Sigmoid colon (tissue), 7 donors: ENCODE data around the gene TEX51. TPM values are rescaled to one million over a fixed set of nuclear protein-coding genes. Genes with fewer than 3 reads are reported as not detected.

Experiments
- DNase-seq: peaks from one replicate; pipeline ENCODE4 v3.0.0-alpha.2; 2019
- H3K27ac ChIP-seq, 4 donors: fragments of 200-600 bp; sonication (generic); one replicate each; pipeline ENCODE4 v1.5.1; 2016 to 2019; ENCODE audit warnings: mild to moderate bottlenecking in 1 of 4
- H3K27me3 ChIP-seq, 3 donors: fragments of 200-600 bp; sonication (generic); one replicate each; pipeline ENCODE4 v1.5.1; 2019; ENCODE audit warnings: mild to moderate bottlenecking in 1 of 3
- H3K36me3 ChIP-seq, 4 donors: fragments of 200-600 bp; sonication (generic); one replicate each; pipeline ENCODE4 v1.5.1; 2016 to 2019
- H3K4me1 ChIP-seq, 4 donors: fragments of 200-600 bp; sonication (generic); one replicate each; pipeline ENCODE4 v1.5.1; 2017 to 2019
- H3K4me3 ChIP-seq, 4 donors: fragments of 200-600 bp; sonication (generic); one replicate each; pipeline ENCODE4 v1.5.1; 2017 to 2019; ENCODE audit warnings: mild to moderate bottlenecking in 2 of 4, moderate library complexity in 1 of 4
- H3K9me3 ChIP-seq, 4 donors: fragments of 200-600 bp in 3 of 4; sonication (generic) in 3 of 4; one replicate each; pipeline versions ENCODE4 v1.5.1 to v1.6.1; 2013 to 2019
- EP300 ChIP-seq, 4 donors: sonication (generic); formaldehyde crosslinking; IDR thresholded peaks; one replicate each; pipeline ENCODE4 v1.6.1; 2017; ENCODE audit warnings: antibody characterized with exemption in 4 of 4
- POLR2A ChIP-seq, 2 donors: fragments of 450-650 bp; IDR thresholded peaks; one replicate each; pipeline ENCODE4 v1.6.1; 2016; ENCODE audit warnings: antibody characterized with exemption in 2 of 2, mild to moderate bottlenecking in 2 of 2, moderate library complexity in 2 of 2
- POLR2AphosphoS5 ChIP-seq, 4 donors: sonication (generic); formaldehyde crosslinking; IDR thresholded peaks; one replicate each; pipeline ENCODE4 v1.6.1; 2017; ENCODE audit warnings: antibody characterized with exemption in 4 of 4
- WGBS, 2 donors: extraction: QIAGEN DNeasy Blood & Tissue Kit; methylation state at CpG; one replicate each; pipeline ENCODE4 v1.1.7; 2013; 5-methylcytosine and 5-hydroxymethylcytosine counted together
- intact Hi-C: fragments of 100-400 bp; cut with DNase I; formaldehyde crosslinking; loops from one replicate; pipeline ENCODE4 v1.15.1; 2023
- polyA plus RNA-seq, 3 donors: library from polyadenylated mRNA; stranded (reverse); fragments of 200-250 nt; gene quantifications; one replicate each; pipeline ENCODE4 v1.2.3, GENCODE V29; 2013
- total RNA-seq, 4 donors: library from RNA; depleted of rRNA; stranded (reverse); fragments of >200 nt; gene quantifications; one replicate each; pipeline ENCODE4 v1.1.0, GENCODE V29; 2016
- TF ChIP-seq, protein P1 (sequence below), 4 experiments: fragments of 450-650 bp in 3 of 4; fragments of 200-600 bp in 1 of 4; IDR thresholded peaks; one replicate each; pipeline ENCODE4 v1.5.1; 2016 to 2019; ENCODE audit warnings: antibody characterized with exemption in 4 of 4, mild to moderate bottlenecking in 3 of 4, moderate library complexity in 2 of 4
- donor health status: healthy with polysubstance abuse.
- donor health status: Bipolar disorder and iron deficiency.
- donor health status: healthy.

The TEX51 gene
- total and polyA plus RNA-seq, 7 donors = 1.2 TPM; not detected in 6

- TF ChIP-seq EP300 (IDR thresholded peaks at IDR 0.05) = no peak
- no peak for TF ChIP-seq POLR2A (IDR thresholded peaks at IDR 0.05)
- TF ChIP-seq, protein P1, sequence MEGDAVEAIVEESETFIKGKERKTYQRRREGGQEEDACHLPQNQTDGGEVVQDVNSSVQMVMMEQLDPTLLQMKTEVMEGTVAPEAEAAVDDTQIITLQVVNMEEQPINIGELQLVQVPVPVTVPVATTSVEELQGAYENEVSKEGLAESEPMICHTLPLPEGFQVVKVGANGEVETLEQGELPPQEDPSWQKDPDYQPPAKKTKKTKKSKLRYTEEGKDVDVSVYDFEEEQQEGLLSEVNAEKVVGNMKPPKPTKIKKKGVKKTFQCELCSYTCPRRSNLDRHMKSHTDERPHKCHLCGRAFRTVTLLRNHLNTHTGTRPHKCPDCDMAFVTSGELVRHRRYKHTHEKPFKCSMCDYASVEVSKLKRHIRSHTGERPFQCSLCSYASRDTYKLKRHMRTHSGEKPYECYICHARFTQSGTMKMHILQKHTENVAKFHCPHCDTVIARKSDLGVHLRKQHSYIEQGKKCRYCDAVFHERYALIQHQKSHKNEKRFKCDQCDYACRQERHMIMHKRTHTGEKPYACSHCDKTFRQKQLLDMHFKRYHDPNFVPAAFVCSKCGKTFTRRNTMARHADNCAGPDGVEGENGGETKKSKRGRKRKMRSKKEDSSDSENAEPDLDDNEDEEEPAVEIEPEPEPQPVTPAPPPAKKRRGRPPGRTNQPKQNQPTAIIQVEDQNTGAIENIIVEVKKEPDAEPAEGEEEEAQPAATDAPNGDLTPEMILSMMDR (IDR thresholded peaks at IDR 0.05) = no peak
- no peak for TF ChIP-seq POLR2AphosphoS5 (IDR thresholded peaks at IDR 0.05)
- Histone ChIP-seq H3K27ac (no peak overlapping the region), H3K36me3 (no peaks in the 10 kb centered on the region), H3K9me3 (no peaks in the 10 kb centered on the region), H3K27me3 (no peaks in the 10 kb centered on the region), H3K4me1 (peaks cover 0 to 10% (median 6%) of the 10 kb centered on the region in 4 donors), H3K4me3 (no peak overlapping the region)
- intact Hi-C loops = no loop called here
- WGBS, 2 donors = 86 to 91% methylated on average over 12 of the region's 12 CpGs
- DNase-seq = no peak
Observed at GRCh38 chr2:126890551-126891450, 7.9 kb upstream of the TEX51 start.

- Histone ChIP-seq H3K27me3 (no peaks in the 10 kb centered on the region), H3K4me1 (no peaks in the 10 kb centered on the region), H3K27ac (no peak overlapping the region), H3K4me3 (no peak overlapping the region), H3K36me3 (no peaks in the 10 kb centered on the region), H3K9me3 (no peaks in the 10 kb centered on the region)
- DNase-seq = no peak
- intact Hi-C loops = no loop called here
- no peak for TF ChIP-seq EP300 (IDR thresholded peaks at IDR 0.05)
- TF ChIP-seq, protein P1 (IDR thresholded peaks at IDR 0.05) = no peak
- no peak for TF ChIP-seq POLR2A (IDR thresholded peaks at IDR 0.05)
- no peak for TF ChIP-seq POLR2AphosphoS5 (IDR thresholded peaks at IDR 0.05)
- WGBS, 2 donors = 77 to 82% methylated on average over 10 of the region's 10 CpGs
Observed at GRCh38 chr2:126891681-126892500, 6.8 kb upstream of the TEX51 start.

DNA sequence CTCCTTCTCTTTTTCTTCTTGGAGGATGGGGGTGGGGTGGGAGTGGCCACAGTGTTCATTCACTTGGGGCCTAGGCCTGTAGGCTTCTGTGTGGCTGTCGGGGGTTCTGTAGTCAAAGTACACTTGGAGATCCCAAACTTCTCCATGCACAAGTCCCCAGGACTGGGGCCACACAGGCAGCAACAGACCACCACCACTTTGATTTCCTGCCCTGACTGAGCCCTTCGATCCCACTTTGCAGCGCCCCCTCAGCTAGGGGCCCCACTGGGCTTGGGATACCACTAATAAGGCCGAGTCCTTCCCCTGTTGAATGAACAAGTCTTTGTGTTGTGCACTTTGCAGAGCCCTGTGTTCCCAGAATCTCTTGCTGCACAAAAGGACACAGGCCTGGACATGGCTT, 5.5 kb upstream of the TEX51 start:
- 88 to 93% methylated on average over 4 of the region's 4 CpGs for WGBS, 2 donors
- Histone ChIP-seq H3K27me3 (no peaks in the 10 kb centered on the region), H3K36me3 (no peaks in the 10 kb centered on the region), H3K27ac (no peak overlapping the region), H3K4me1 (no peaks in the 10 kb centered on the region), H3K9me3 (no peaks in the 10 kb centered on the region), H3K4me3 (no peak overlapping the region)
- intact Hi-C loops = no loop called here
- no peak for DNase-seq
- TF ChIP-seq POLR2A (IDR thresholded peaks at IDR 0.05) = no peak
- no peak for TF ChIP-seq POLR2AphosphoS5 (IDR thresholded peaks at IDR 0.05)
- TF ChIP-seq EP300 (IDR thresholded peaks at IDR 0.05) = no peak
- TF ChIP-seq, protein P1 (IDR thresholded peaks at IDR 0.05) = no peak

GRCh38 chr2:126893606-126894005, 5.1 kb upstream of the TEX51 start:
- H3K36me3 ChIP-seq = no peaks in the 10 kb centered on the region
- no peak overlapping the region for H3K27ac ChIP-seq
- H3K4me1 ChIP-seq = no peaks in the 10 kb centered on the region
- no peaks in the 10 kb centered on the region for H3K9me3 ChIP-seq
- TF ChIP-seq EP300 (IDR thresholded peaks at IDR 0.05) (no peak), POLR2A (IDR thresholded peaks at IDR 0.05) (no peak), POLR2AphosphoS5 (IDR thresholded peaks at IDR 0.05) (no peak)
- TF ChIP-seq, protein P1 (IDR thresholded peaks at IDR 0.05) = no peak
- no peak overlapping the region for H3K4me3 ChIP-seq
- no peak for DNase-seq
- no peaks in the 10 kb centered on the region for H3K27me3 ChIP-seq
- intact Hi-C loops = no loop called here
